ENCODE data around the gene FAM200C.

- no peak for TF ChIP-seq EP300 (IDR thresholded peaks at IDR 0.05)
- TF ChIP-seq POLR2A (IDR thresholded peaks at IDR 0.05), result no peak
- no peak for TF ChIP-seq POLR2AphosphoS5 (IDR thresholded peaks at IDR 0.05)
These were observed 24.2 kb downstream of the FAM200C start for GRCh38 chr5:160375701-160376100.
